Aorta (tissue), 5 donors: ENCODE results near the gene SBNO1. TPM values are rescaled to one million over a fixed set of nuclear protein-coding genes. Genes with fewer than 3 reads are reported as not detected.
A peak's percentile ranks its signal among the peaks of the same experiment; 100 is the strongest.
"Not testable (repeated sequence)": the region's sequence is repeated elsewhere in the genome, so short reads cannot be mapped to it uniquely, and the experiment has no call there.

Experiments used
- ATAC-seq: fragments of 200-7000 bp; cut with Tn5 transposase; one replicate; pipeline ENCODE4 v1.9.1; 2022; ENCODE audit warnings: moderate library complexity; ENCODE audit not compliant: low FRiP score
- DNase-seq, 2 donors: peaks; one replicate each; pipeline ENCODE4 v3.0.0-alpha.2; 2020
- H3K27ac ChIP-seq, 2 donors: one replicate each; pipeline ENCODE4 v1.5.1; 2013; ENCODE audit warnings: low read length in 2 of 2, mild to moderate bottlenecking in 2 of 2, moderate library complexity in 2 of 2, control low read depth in 1 of 2, inconsistent platforms in 1 of 2, low read depth in 1 of 2
- H3K27me3 ChIP-seq, 2 donors: one replicate each; pipeline ENCODE4 v1.6.1; 2013; ENCODE audit warnings: control low read depth in 1 of 2, low read length in 1 of 2, mild to moderate bottlenecking in 1 of 2, moderate library complexity in 1 of 2; ENCODE audit not compliant: insufficient read depth in 2 of 2, control insufficient read depth in 1 of 2
- H3K36me3 ChIP-seq, 2 donors: one replicate each; pipeline ENCODE4 v1.6.1; 2013; ENCODE audit warnings: control low read depth in 1 of 2, low read length in 1 of 2, mild to moderate bottlenecking in 1 of 2; ENCODE audit not compliant: insufficient read depth in 2 of 2, control insufficient read depth in 1 of 2
- H3K4me1 ChIP-seq, 2 donors: one replicate each; pipeline ENCODE4 v1.6.1; 2013; ENCODE audit warnings: low read length in 2 of 2, control low read depth in 1 of 2, mild to moderate bottlenecking in 1 of 2, moderate library complexity in 1 of 2; ENCODE audit not compliant: insufficient read depth in 2 of 2, control insufficient read depth in 1 of 2
- H3K4me3 ChIP-seq, 2 donors: one replicate each; pipeline ENCODE4 v1.5.1; 2013; ENCODE audit warnings: low read length in 2 of 2, control low read depth in 1 of 2, mild to moderate bottlenecking in 1 of 2
- H3K9me3 ChIP-seq: one replicate; pipeline ENCODE4 v1.6.1; 2013; ENCODE audit warnings: mild to moderate bottlenecking, low read length; ENCODE audit not compliant: control insufficient read depth
- WGBS, 2 donors: extraction: QIAGEN DNeasy Blood & Tissue Kit; methylation state at CpG; one replicate each; pipeline ENCODE4 v1.1.7; 2013; 5-methylcytosine and 5-hydroxymethylcytosine counted together
- intact Hi-C, 2 donors: fragments of 100-400 bp; cut with DNase I; formaldehyde crosslinking; loops; one replicate each; pipeline versions ENCODE4 v1.14.2 to v1.15.0; 2022
- long read RNA-seq, 2 donors: library from polyadenylated mRNA; unstranded; transcript quantifications; one replicate each; pipeline ENCODE4 v2.0.0, GENCODE V29; 2020 to 2021
- polyA plus RNA-seq, 2 donors: library from polyadenylated mRNA; stranded (reverse); fragments of 200-250 nt; gene quantifications; one replicate each; pipeline ENCODE4 v1.2.3, GENCODE V29; 2013
- total RNA-seq, 2 donors: library from RNA; stranded (reverse); fragmentation: NEBNext Ultra II Directional; extraction: Animal tissue kit (Norgen Biotek cat#: 25700); gene quantifications; one replicate each; pipeline ENCODE4 v1.2.1, GENCODE V29; 2021
- donor health status: healthy with polysubstance abuse.
- donor health status: Bipolar disorder and iron deficiency.
- donor health status: DM: no; HTN: no; CAD: no.
- donor health status: DM: no; HTN: no; CAD: no.
- donor health status: DM: yes; HTN: yes; CAD: no.

SBNO1 gene
- total RNA-seq (10 to 100 TPM; 25.6 to 28.6 TPM), polyA plus RNA-seq (1 to 10 TPM; 4.0 to 4.2 TPM)
- long read RNA-seq, donor 1, partial matches to known transcripts, result 36 of 62 reads
- long read RNA-seq, donor 1, other reads (novel, unspliced or antisense), result 26 of 62 reads
- long read RNA-seq, donor 2, partial matches to known transcripts, result 13 of 28 reads
- long read RNA-seq, donor 2, other reads (novel, unspliced or antisense), result 15 of 28 reads

GRCh38 chr12:123364532-123365024 lies at the start of gene SBNO1:
Gene SBNO1, minus strand, starts transcription at chr12:123364847. Its CDS starts 14,406 bp downstream, at chr12:123350441.
- Histone ChIP-seq H3K4me3 (peak within 1 kb of the TSS; percentile 73 to 91), H3K27ac (peak within 1 kb of the TSS; percentile 73 to 95), H3K36me3 (no peaks in the 10 kb centered on the region), H3K9me3 (no peaks in the 10 kb centered on the region), H3K27me3 (no peaks in the 10 kb centered on the region), H3K4me1 (no peaks in the 10 kb centered on the region)
- intact Hi-C loops, result loop anchor here in 1 of 2 donors (2.0 to 5.0 kb wide), 2 partner anchors 20 to 218 kb away; partner anchors contain the start of genes KMT5A and TMED2
- ATAC-seq (peak; percentile 97), DNase-seq (peak; percentile 94 to 96)
- WGBS, 2 donors, result 0 to 1% methylated on average over 24 to 46 of the region's 47 CpGs

DNA sequence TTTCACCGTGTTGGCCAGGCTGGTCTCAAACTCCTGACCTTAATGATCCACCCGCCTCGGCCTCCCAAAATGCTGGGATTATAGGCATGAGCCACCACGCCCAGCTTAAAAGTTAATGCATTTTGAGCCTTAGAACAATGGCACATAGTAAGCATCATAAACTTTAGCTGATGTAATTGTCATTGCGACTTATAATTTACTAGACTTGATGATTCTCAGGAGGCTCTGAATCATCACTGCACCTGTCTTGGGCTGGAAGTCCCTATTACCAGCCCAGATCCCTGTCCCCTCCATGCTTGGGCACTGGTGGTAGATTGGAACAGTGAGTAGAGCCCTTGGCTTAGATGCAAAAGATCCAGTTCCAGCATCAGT lies 45.4 kb upstream of the SBNO1 start:
- no peaks in the 10 kb centered on the region for H3K4me1 ChIP-seq
- H3K4me3 ChIP-seq, result no peak overlapping the region
- no peak for DNase-seq
- ATAC-seq, result no peak
- peaks cover 0 to 3% of the 10 kb centered on the region in 2 donors for H3K36me3 ChIP-seq
- no peaks in the 10 kb centered on the region for H3K9me3 ChIP-seq
- no peaks in the 10 kb centered on the region for H3K27me3 ChIP-seq
- 97 to 98% methylated on average over 5 of the region's 5 CpGs for whole genome bisulfite sequencing, 2 donors
- intact Hi-C loops, result no loop called here
- H3K27ac ChIP-seq, result no peak overlapping the region

DNA sequence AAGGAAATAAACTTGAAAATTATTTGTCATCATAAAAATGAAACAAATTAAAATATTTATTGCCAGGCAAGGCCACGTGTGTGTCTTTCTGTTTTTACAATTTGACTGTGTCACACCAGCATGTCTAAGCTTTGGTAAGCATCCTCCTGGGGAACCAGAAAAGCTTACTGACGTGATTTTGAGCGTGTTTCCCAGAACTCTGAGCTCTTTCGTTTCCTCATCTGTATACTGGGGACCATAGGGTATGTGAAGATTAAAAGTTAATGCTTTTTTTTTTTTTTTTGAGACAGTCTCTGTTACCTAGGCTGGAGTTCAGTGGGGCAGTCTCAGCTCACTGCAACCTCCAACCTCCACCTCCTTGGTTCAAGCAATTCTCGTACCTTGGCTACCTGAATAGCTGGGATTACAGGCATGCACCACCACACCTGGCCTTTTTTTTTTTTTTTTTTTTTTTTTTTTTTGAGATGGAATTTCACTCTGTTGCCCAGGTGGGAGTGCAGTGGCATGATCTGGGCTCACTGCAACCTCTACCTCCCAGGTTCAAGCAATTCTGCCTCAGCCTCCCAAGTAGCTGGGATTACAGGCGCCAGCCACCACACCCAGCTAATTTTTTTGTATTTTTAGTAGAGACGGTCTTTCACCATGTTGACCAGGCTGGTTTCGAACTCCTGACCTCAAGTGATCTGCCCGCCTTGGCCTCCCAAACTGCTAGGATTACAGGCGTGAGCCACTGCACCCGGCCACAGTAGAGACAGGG lies 44.8 kb upstream of the SBNO1 start:
- ATAC-seq, H3K27ac ChIP-seq, H3K4me1 ChIP-seq, H3K36me3 ChIP-seq, DNase-seq, H3K4me3 ChIP-seq, intact Hi-C loops, H3K27me3 ChIP-seq, H3K9me3 ChIP-seq: not testable (repeated sequence)
- WGBS, 2 donors, result 81 to 82% methylated on average over 11 of the region's 11 CpGs

DNA sequence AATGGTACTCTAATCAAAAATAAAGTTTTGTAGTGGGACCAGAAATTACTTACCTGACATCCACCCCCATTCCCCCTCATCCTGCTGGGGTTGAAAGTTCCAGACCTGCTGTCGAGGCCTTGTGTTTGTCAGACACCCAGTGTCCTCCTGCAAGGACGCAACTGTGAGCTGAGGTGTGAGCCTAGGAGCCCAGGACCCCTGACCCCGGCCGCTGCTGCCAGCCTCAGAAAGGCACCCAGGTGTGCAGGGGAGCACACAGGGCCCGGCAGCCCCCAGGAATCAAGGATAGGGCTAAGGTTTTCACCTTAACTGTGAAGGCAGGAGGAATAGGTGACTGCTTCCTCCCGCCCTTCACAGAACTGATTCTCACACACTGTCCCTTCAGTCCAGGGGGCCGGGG lies 44.0 kb upstream of the SBNO1 start:
- H3K4me1 ChIP-seq, ATAC-seq, H3K27me3 ChIP-seq, DNase-seq, intact Hi-C loops, H3K9me3 ChIP-seq, H3K27ac ChIP-seq, H3K36me3 ChIP-seq, H3K4me3 ChIP-seq: not testable (repeated sequence)
- WGBS, 2 donors, result 90 to 95% methylated on average over 5 to 7 of the region's 7 CpGs

DNA sequence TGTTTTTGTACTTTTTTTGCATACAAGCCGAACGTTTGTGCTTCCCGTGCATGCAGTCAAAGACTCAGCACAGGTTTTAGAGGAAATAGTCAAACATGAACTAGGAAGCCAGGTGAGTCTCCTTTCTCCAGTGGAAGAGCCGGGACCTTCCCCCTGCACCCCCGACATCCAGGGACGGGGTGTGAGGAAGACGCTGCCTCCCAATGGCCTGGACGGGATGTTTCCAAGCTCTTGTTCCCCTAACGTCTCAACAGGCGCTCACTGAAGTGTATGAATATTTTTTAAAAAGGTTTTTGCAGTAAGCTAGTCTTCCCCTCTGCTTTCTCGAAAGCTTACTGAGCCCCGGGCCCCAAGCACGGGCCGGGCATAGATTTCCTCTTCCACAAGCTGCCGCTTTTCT lies 43.3 kb upstream of the SBNO1 start:
- intact Hi-C loops, result not testable (repeated sequence)

DNA sequence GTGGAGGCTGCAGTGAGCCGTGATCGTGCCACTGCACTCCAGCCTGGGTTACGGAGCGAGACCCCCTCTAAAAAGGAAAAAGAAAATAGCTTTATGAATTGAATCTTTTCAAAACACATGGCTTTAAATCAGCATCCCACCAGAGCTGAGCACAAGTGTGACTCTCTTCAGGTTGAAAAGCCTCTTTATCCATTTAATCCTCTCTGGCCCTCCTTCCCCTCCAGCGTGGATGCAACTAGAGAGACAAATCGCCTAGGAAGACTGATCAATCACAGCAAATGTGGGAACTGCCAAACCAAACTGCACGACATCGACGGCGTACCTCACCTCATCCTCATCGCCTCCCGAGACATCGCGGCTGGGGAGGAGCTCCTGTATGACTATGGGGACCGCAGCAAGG lies 42.6 kb upstream of the SBNO1 start:
- not testable (repeated sequence) for ATAC-seq, H3K9me3 ChIP-seq
- H3K36me3 ChIP-seq, result peaks cover 6 to 14% of the 10 kb centered on the region in 2 donors

More for the DNA sequence above, 43.3 kb upstream of the SBNO1 start:
- 62 to 75% methylated on average over 12 to 14 of the region's 15 CpGs for WGBS, 2 donors
- not testable (repeated sequence) for H3K4me3 ChIP-seq, ATAC-seq, H3K9me3 ChIP-seq, H3K27ac ChIP-seq, H3K4me1 ChIP-seq, H3K27me3 ChIP-seq, DNase-seq
- H3K36me3 ChIP-seq, result peaks cover 6 to 11% of the 10 kb centered on the region in 2 donors

GRCh38 chr12:123404581-123404980 lies 39.9 kb upstream of the SBNO1 start:
- H3K4me1 ChIP-seq, result no peaks in the 10 kb centered on the region
- H3K27ac ChIP-seq, result no peak overlapping the region
- intact Hi-C loops, result no loop called here
- DNase-seq, result no peak
- H3K36me3 ChIP-seq, result peaks cover 6 to 16% of the 10 kb centered on the region in 2 donors
- no peaks in the 10 kb centered on the region for H3K27me3 ChIP-seq
- no peaks in the 10 kb centered on the region for H3K9me3 ChIP-seq
- 87% methylated on average over 9 of the region's 9 CpGs for WGBS, 2 donors
- no peak for ATAC-seq
- no peak overlapping the region for H3K4me3 ChIP-seq

More for the DNA sequence above, 42.6 kb upstream of the SBNO1 start:
- H3K27ac ChIP-seq, intact Hi-C loops, H3K4me3 ChIP-seq, H3K27me3 ChIP-seq, DNase-seq, H3K4me1 ChIP-seq: not testable (repeated sequence)
- WGBS, 2 donors, result 89 to 98% methylated on average over 13 to 15 of the region's 15 CpGs

DNA sequence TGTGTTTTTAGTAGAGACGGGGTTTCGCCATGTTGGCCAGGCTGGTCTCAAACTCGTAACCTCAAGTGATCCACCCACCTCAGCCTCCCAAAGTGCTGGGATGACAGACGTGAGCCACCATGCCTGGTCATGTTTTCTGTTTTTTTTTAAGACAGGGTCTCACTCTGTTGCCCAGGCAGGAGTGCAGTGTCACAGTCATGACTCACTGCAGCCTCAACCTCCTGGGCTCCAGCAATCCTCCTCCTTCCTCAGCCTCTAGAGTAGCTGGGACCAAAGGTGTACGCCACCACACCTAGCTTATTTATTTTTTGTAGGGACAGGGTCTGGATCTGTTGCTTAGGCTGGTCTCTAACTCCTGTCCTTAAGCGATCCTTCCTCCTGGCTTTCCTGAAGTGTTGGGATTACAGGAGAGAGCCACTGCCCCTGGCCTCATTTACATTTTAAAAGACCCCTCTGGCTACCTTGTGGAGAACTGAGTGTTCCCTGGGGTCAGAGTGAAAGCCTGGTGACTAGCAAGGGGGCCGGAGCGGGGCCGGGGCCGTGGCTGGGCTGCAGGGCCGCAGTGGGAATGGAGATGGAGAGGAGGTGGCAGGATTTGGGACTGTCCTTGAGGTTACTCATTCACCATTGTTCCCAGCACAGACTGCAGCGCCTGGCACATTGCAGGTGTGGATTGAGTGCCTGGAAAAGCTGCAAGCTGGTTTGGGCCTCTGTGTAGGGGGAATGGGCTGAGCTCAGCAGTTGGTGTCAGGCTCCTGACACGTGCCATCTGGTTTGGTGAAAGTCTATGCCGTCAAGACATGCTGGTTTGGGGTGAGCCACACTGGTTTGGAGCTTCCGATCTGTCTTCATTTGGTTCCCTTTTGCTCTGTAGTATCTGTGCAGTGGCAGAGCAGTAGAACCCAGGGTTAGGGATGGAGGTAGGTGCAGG lies 37.4 kb upstream of the SBNO1 start:
- no peaks in the 10 kb centered on the region for H3K4me1 ChIP-seq
- no peaks in the 10 kb centered on the region for H3K27me3 ChIP-seq
- 69 to 71% methylated on average over 15 of the region's 15 CpGs for WGBS, 2 donors
- peaks cover 6 to 14% of the 10 kb centered on the region in 2 donors for H3K36me3 ChIP-seq
- H3K4me3 ChIP-seq, result no peak overlapping the region
- intact Hi-C loops, result no loop called here
- ATAC-seq, result no peak
- no peaks in the 10 kb centered on the region for H3K9me3 ChIP-seq
- H3K27ac ChIP-seq, result peak overlapping the region in 1 of 2 donors; percentile 38
- DNase-seq, result no peak
